Transverse colon (tissue), 4 donors: ENCODE measurements around the gene CCDC34.

Experiments
- EP300 ChIP-seq: sonication (generic); formaldehyde crosslinking; IDR thresholded peaks from one replicate; pipeline ENCODE4 v1.6.1; 2017; ENCODE audit warnings: antibody characterized with exemption, low read depth
- POLR2A ChIP-seq: fragments of 450-650 bp; IDR thresholded peaks from one replicate; pipeline ENCODE4 v1.6.1; 2016; ENCODE audit warnings: antibody characterized with exemption, mild to moderate bottlenecking, moderate library complexity
- POLR2AphosphoS5 ChIP-seq, 3 donors: sonication (generic); formaldehyde crosslinking; IDR thresholded peaks; one replicate each; pipeline ENCODE4 v1.6.1; 2016; ENCODE audit warnings: antibody characterized with exemption in 3 of 3
- TF ChIP-seq, protein P1 (sequence below), 5 experiments: fragments of 200-600 bp in 3 of 5; fragments of 450-650 bp in 2 of 5; sonication (generic) in 3 of 5; IDR thresholded peaks; 1 replicate in 2 of 5; 2 replicates in 3 of 5; pipeline ENCODE4 v1.5.1; 2016 to 2017; ENCODE audit warnings: antibody characterized with exemption in 5 of 5, inconsistent platforms in 3 of 5, mild to moderate bottlenecking in 2 of 5, moderate library complexity in 1 of 5

DNA sequence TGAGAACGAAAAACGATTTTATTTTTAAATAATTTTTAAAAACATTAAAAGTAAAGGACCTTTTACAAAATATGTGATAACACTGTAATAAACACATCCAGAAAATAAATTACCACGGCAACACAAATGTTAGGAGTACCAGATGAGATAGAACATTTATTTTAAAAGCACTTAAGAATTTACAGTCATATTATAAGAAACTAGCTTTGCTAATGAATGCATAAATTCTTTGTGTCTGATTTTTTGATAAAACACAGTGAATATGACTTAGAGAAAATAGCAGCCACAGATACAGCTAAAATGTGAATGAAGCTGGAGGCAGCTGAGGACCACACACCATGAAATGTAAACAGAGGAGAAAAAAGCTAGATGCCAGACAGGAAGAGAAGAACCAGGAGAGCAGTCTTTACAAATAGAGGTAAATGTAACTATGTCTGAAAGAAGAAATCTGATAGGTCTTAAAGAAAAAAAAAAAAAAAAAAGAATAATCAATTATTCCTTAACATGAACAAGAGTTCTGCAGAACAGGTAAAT lies 14.6 kb downstream of the CCDC34 start:
- TF ChIP-seq, protein P1, sequence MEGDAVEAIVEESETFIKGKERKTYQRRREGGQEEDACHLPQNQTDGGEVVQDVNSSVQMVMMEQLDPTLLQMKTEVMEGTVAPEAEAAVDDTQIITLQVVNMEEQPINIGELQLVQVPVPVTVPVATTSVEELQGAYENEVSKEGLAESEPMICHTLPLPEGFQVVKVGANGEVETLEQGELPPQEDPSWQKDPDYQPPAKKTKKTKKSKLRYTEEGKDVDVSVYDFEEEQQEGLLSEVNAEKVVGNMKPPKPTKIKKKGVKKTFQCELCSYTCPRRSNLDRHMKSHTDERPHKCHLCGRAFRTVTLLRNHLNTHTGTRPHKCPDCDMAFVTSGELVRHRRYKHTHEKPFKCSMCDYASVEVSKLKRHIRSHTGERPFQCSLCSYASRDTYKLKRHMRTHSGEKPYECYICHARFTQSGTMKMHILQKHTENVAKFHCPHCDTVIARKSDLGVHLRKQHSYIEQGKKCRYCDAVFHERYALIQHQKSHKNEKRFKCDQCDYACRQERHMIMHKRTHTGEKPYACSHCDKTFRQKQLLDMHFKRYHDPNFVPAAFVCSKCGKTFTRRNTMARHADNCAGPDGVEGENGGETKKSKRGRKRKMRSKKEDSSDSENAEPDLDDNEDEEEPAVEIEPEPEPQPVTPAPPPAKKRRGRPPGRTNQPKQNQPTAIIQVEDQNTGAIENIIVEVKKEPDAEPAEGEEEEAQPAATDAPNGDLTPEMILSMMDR (IDR thresholded peaks at IDR 0.05): no peak
- TF ChIP-seq POLR2A: no peak
- no peak for TF ChIP-seq EP300
- TF ChIP-seq POLR2AphosphoS5 (IDR thresholded peaks at IDR 0.05): no peak
